ENCODE measurements around the gene C1orf198. TPM values are rescaled to one million over a fixed set of nuclear protein-coding genes. Genes with fewer than 3 reads are reported as not detected.

Gene C1orf198, protein sequence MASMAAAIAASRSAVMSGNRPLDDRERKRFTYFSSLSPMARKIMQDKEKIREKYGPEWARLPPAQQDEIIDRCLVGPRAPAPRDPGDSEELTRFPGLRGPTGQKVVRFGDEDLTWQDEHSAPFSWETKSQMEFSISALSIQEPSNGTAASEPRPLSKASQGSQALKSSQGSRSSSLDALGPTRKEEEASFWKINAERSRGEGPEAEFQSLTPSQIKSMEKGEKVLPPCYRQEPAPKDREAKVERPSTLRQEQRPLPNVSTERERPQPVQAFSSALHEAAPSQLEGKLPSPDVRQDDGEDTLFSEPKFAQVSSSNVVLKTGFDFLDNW
- 14.8 to 19.6 TPM (median 17.2 TPM) in 5 replicates for total RNA-seq (2022; extraction: Qiagen RNA extraction; ENCODE audit: low read depth)

DNA sequence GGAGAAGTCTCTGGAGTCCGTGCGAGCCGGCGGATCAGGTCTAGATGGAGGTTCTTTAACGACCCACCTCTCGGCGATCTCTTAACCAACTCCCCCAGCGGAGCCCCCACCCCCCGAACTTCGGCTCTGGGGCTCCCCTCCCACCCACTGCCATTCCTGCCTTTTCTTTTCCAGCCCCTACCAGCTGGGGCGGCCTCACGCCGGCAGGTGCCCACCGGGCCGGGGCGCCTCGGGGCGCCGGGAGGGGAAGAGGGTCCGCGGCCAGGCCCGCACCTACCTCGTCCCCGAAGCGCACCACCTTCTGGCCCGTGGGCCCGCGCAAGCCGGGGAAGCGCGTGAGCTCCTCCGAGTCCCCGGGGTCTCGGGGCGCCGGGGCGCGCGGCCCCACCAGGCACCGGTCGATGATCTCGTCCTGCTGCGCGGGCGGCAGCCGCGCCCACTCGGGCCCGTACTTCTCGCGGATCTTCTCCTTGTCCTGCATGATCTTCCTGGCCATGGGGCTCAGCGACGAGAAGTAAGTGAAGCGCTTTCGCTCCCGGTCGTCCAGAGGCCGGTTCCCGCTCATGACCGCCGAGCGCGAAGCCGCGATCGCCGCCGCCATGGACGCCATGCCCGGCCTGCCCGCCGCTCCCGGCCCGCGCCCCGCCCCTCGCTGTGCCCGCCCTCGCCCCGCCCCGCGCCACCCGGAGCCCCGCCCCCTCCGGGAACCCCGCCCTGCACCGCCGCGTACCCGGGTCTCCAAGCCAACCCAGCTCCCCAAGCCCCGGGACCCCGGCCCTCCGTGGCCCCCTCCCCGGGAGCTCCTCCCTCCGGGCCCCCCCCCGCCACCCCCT lies at the start of gene C1orf198:
Gene C1orf198, minus strand, starts transcription at position 619 of the 833 bp plus-strand sequence. Its CDS starts 9 bp downstream, at position 610.

Other genes with a start within 250 kb of the C1orf198 start
- 18.2 to 22.1 TPM (median 19.6 TPM) in 5 replicates for gene COG2, start 226.0 kb downstream of the C1orf198 start, total RNA-seq (2022; extraction: Qiagen RNA extraction; ENCODE audit: low read depth)
- 0.06 to 0.20 TPM (median 0.08 TPM) in 5 replicates for gene AGT, start 154.4 kb downstream of the C1orf198 start, total RNA-seq (2022; extraction: Qiagen RNA extraction; ENCODE audit: low read depth)
- not detected in 5 replicates for gene CAPN9, start 121.1 kb downstream of the C1orf198 start, total RNA-seq (2022; extraction: Qiagen RNA extraction; ENCODE audit: low read depth)
- 8.0 to 12.1 TPM (median 10.5 TPM) in 5 replicates for gene TTC13, start 110.3 kb upstream of the C1orf198 start, total RNA-seq (2022; extraction: Qiagen RNA extraction; ENCODE audit: low read depth)
- 24.0 to 25.9 TPM (median 25.3 TPM) in 5 replicates for gene ARV1, start 110.6 kb upstream of the C1orf198 start, total RNA-seq (2022; extraction: Qiagen RNA extraction; ENCODE audit: low read depth)
- gene FAM89A, start 171.7 kb upstream of the C1orf198 start, total RNA-seq (2022; extraction: Qiagen RNA extraction; ENCODE audit: low read depth) = 14.4 to 18.5 TPM (median 17.2 TPM) in 5 replicates

All from A549 treated with CpdA at 1 μM for 4 hours (cell line).